Thyroid gland (tissue), 4 donors: Measurements from ENCODE around the gene KDSR.

Source experiments
- POLR2A ChIP-seq, 2 donors: fragments of 450-650 bp; IDR thresholded peaks; one replicate each; pipeline ENCODE4 v1.6.1; 2017; ENCODE audit warnings: antibody characterized with exemption in 2 of 2, mild to moderate bottlenecking in 2 of 2, moderate library complexity in 1 of 2
- TF ChIP-seq, protein P1 (sequence below), 6 experiments: fragments of 200-600 bp in 3 of 6; fragments of 450-650 bp in 3 of 6; sonication (generic) in 3 of 6; IDR thresholded peaks; one replicate each; pipeline ENCODE4 v1.5.1; 2016 to 2019; ENCODE audit warnings: antibody characterized with exemption in 6 of 6, mild to moderate bottlenecking in 2 of 6, inconsistent platforms in 1 of 6, moderate library complexity in 1 of 6

DNA sequence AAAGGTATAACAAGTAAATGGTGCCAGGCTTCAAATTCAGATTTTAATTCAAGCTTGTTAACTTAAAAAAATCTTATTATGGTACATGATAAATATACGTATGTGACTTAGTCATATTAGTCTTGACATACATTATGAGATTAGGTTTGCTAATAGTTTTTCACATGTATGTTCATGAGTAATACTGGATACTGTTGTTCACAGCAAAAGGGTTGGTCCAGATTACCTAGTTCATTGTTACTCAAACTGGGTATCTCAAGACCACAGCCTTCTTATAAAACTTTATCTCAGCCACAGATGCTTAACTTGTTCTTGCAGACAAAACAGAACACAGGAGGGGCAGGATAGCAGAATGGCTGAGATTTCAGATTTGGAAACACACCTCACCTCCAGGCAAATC is 28.5 kb upstream of the KDSR start:
- TF ChIP-seq, protein P1, sequence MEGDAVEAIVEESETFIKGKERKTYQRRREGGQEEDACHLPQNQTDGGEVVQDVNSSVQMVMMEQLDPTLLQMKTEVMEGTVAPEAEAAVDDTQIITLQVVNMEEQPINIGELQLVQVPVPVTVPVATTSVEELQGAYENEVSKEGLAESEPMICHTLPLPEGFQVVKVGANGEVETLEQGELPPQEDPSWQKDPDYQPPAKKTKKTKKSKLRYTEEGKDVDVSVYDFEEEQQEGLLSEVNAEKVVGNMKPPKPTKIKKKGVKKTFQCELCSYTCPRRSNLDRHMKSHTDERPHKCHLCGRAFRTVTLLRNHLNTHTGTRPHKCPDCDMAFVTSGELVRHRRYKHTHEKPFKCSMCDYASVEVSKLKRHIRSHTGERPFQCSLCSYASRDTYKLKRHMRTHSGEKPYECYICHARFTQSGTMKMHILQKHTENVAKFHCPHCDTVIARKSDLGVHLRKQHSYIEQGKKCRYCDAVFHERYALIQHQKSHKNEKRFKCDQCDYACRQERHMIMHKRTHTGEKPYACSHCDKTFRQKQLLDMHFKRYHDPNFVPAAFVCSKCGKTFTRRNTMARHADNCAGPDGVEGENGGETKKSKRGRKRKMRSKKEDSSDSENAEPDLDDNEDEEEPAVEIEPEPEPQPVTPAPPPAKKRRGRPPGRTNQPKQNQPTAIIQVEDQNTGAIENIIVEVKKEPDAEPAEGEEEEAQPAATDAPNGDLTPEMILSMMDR (IDR thresholded peaks at IDR 0.05): no peak
- no peak for TF ChIP-seq POLR2A (IDR thresholded peaks at IDR 0.05)
